ENCODE measurements around the gene SIGMAR1.

The SIGMAR1 gene

DNA sequence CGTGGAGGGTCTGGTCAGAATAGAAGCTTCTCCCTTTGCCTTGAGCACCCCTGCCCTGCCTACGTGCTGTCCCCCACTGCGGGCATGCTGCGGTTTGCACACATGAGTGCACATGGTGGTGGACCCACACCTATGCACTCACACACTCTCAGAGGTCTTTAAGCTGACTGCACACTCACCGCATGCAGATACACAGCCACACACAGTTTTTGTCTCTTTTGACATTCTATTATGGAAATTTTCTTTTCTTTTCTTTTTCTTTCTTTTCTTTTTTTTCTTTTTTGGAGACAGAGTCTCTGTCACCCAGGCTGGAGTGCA is 8.1 kb downstream of the SIGMAR1 start:
- TF ChIP-seq, protein P1, sequence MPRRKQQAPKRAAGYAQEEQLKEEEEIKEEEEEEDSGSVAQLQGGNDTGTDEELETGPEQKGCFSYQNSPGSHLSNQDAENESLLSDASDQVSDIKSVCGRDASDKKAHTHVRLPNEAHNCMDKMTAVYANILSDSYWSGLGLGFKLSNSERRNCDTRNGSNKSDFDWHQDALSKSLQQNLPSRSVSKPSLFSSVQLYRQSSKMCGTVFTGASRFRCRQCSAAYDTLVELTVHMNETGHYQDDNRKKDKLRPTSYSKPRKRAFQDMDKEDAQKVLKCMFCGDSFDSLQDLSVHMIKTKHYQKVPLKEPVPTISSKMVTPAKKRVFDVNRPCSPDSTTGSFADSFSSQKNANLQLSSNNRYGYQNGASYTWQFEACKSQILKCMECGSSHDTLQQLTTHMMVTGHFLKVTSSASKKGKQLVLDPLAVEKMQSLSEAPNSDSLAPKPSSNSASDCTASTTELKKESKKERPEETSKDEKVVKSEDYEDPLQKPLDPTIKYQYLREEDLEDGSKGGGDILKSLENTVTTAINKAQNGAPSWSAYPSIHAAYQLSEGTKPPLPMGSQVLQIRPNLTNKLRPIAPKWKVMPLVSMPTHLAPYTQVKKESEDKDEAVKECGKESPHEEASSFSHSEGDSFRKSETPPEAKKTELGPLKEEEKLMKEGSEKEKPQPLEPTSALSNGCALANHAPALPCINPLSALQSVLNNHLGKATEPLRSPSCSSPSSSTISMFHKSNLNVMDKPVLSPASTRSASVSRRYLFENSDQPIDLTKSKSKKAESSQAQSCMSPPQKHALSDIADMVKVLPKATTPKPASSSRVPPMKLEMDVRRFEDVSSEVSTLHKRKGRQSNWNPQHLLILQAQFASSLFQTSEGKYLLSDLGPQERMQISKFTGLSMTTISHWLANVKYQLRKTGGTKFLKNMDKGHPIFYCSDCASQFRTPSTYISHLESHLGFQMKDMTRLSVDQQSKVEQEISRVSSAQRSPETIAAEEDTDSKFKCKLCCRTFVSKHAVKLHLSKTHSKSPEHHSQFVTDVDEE (CRISPR knock-in tag; IDR thresholded peaks at IDR 0.05), result no peak
- TF ChIP-seq ESRRG (CRISPR knock-in tag; IDR thresholded peaks at IDR 0.05) (no peak), ZNF565 (CRISPR knock-in tag; conservative IDR thresholded peaks at IDR 0.05; ENCODE audit: low read depth) (no peak), PPARA (CRISPR knock-in tag; IDR thresholded peaks at IDR 0.05; ENCODE audit: borderline replicate concordance) (no peak), CSDC2 (CRISPR knock-in tag; IDR thresholded peaks at IDR 0.05) (no peak), ZC3H10 (CRISPR knock-in tag; IDR thresholded peaks at IDR 0.05) (no peak), ZFP3 (CRISPR knock-in tag; IDR thresholded peaks at IDR 0.05) (no peak), SNAI2 (CRISPR knock-in tag; IDR thresholded peaks at IDR 0.05) (no peak), ZFP30 (CRISPR knock-in tag; IDR thresholded peaks at IDR 0.05) (no peak), ZNF70 (CRISPR knock-in tag; IDR thresholded peaks at IDR 0.05) (no peak), TOX (CRISPR knock-in tag; IDR thresholded peaks at IDR 0.05; ENCODE audit: borderline replicate concordance) (no peak), BACH2 (CRISPR knock-in tag; IDR thresholded peaks at IDR 0.05; ENCODE audit: borderline replicate concordance) (no peak), OSR1 (CRISPR knock-in tag; IDR thresholded peaks at IDR 0.05) (no peak)
- ATAC-seq, result no peak; the same call in 2 of the 3 replicates

DNA sequence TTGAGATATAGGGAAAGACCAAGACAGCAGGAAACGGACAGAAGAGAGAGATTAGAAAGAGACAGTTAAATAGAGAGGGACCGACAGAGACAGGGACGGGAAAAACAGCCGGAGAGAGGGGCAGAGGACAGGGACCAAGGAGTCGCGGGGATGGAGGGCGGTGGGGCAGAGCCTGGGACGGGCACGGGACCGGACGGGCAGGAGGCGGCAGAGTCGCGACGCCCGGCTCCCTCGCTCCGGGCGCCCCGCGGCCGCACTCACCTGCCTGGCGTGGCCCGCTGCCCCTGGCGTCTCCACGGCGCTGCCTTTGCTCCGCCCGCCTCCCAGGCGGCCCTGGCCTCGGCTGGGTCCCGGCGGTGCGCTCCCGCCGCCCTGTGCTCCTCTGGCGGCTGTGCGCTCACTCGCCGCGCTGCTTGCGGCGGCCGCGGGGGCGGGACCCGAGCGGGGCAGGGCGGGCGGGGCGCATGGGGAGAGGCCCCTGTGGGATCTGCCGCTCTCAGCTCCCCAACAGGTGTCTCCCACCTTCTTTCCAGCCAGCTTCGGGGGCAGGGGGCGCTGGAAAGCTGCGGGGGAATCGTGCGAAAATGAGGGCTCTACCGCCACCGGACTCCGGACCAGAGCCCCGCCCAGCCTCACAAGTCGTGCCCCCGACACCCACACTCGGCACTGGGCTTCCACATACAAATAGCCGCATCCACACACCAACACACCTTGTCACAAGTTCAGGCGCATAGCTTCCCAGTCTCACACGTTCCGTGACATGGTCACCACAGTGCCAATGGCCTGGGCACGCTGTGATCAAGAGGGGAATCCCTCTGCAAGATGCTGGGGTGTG is 8.7 kb downstream of the SIGMAR1 start, which contains the start of gene ARID3C:
Gene ARID3C (minus strand): TSS at position 411 of the 835 bp plus-strand sequence. CDS start 1,052 bp downstream, outside the sequence.
- peak; percentile 85 for ATAC-seq
- TF ChIP-seq ESRRG (CRISPR knock-in tag; IDR thresholded peaks at IDR 0.05) (no peak), RARB (CRISPR knock-in tag; IDR thresholded peaks at IDR 0.05) (no peak), TCF4 (CRISPR knock-in tag; IDR thresholded peaks at IDR 0.05; ENCODE audit: borderline replicate concordance) (no peak), ARNTL (CRISPR knock-in tag; IDR thresholded peaks at IDR 0.05; ENCODE audit: borderline replicate concordance, low read depth) (no peak), OSR1 (CRISPR knock-in tag; IDR thresholded peaks at IDR 0.05) (no peak), SNAI2 (CRISPR knock-in tag; IDR thresholded peaks at IDR 0.05) (no peak), ZNF70 (CRISPR knock-in tag; IDR thresholded peaks at IDR 0.05) (no peak), ZNF565 (CRISPR knock-in tag; conservative IDR thresholded peaks at IDR 0.05; ENCODE audit: low read depth) (no peak), BACH2 (CRISPR knock-in tag; IDR thresholded peaks at IDR 0.05; ENCODE audit: borderline replicate concordance) (no peak), ZC3H10 (CRISPR knock-in tag; IDR thresholded peaks at IDR 0.05) (no peak), GLIS3 (CRISPR knock-in tag; IDR thresholded peaks at IDR 0.05) (no peak)
- TF ChIP-seq, protein P2, sequence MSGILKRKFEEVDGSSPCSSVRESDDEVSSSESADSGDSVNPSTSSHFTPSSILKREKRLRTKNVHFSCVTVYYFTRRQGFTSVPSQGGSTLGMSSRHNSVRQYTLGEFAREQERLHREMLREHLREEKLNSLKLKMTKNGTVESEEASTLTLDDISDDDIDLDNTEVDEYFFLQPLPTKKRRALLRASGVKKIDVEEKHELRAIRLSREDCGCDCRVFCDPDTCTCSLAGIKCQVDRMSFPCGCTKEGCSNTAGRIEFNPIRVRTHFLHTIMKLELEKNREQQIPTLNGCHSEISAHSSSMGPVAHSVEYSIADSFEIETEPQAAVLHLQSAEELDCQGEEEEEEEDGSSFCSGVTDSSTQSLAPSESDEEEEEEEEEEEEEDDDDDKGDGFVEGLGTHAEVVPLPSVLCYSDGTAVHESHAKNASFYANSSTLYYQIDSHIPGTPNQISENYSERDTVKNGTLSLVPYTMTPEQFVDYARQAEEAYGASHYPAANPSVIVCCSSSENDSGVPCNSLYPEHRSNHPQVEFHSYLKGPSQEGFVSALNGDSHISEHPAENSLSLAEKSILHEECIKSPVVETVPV (CRISPR knock-in tag; IDR thresholded peaks at IDR 0.05), result no peak
- TF ChIP-seq, protein P3, sequence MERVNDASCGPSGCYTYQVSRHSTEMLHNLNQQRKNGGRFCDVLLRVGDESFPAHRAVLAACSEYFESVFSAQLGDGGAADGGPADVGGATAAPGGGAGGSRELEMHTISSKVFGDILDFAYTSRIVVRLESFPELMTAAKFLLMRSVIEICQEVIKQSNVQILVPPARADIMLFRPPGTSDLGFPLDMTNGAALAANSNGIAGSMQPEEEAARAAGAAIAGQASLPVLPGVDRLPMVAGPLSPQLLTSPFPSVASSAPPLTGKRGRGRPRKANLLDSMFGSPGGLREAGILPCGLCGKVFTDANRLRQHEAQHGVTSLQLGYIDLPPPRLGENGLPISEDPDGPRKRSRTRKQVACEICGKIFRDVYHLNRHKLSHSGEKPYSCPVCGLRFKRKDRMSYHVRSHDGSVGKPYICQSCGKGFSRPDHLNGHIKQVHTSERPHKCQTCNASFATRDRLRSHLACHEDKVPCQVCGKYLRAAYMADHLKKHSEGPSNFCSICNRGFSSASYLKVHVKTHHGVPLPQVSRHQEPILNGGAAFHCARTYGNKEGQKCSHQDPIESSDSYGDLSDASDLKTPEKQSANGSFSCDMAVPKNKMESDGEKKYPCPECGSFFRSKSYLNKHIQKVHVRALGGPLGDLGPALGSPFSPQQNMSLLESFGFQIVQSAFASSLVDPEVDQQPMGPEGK (CRISPR knock-in tag; IDR thresholded peaks at IDR 0.05; ENCODE audit: borderline replicate concordance), result no peak

DNA sequence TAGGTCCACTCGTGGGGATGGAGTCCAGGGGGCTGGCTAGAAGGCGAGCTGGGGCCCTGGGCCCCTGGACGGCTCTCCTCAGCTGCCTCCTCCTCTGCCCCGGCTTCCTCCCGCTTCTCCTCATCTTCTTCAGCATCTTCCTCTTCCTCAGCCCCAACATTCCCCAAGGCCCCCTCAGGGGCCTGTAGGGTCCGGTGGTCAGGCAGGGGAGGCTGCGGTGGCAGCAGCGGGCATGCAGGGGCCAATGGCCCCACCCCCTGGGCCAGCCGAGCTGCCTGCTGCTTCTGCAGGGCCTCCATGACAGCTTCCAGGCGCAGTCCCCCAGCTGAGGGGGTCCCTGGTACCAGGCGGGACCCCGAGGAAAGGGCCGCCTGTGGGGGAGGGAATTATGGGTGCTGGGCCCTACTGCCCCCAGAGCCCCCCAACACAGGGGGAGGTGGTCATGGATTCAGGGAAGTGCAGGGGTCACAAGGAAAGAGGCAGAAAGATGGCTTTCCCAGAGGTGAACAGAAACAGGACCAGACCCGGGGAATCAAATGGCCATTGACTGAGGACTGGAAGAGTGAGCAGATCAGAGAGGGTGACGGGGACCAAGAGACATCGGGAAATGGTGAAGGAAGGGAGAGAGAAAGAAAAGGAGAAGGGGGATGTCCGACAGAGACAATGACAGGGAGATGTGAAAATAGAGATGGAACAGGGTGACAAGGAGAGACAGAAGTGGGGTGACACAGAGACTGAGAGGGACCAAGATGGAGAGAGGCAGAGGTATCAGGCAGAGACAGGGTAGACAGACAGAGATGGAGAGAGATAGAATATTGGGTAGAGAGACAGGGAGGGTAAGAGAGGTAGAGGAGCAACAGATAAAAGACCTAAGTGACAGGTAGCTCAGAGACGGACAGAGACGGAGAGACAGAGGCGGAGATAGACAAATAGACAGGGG is 9.6 kb downstream of the SIGMAR1 start:
- ATAC-seq, result no peak
- TF ChIP-seq ISL1 (CRISPR knock-in tag; IDR thresholded peaks at IDR 0.05) (no peak), BACH2 (CRISPR knock-in tag; IDR thresholded peaks at IDR 0.05; ENCODE audit: borderline replicate concordance) (no peak), ZNF565 (CRISPR knock-in tag; conservative IDR thresholded peaks at IDR 0.05; ENCODE audit: low read depth) (no peak), OSR1 (CRISPR knock-in tag; IDR thresholded peaks at IDR 0.05) (no peak), TOX (CRISPR knock-in tag; IDR thresholded peaks at IDR 0.05; ENCODE audit: borderline replicate concordance) (no peak), RARB (CRISPR knock-in tag; IDR thresholded peaks at IDR 0.05) (no peak), GLIS3 (CRISPR knock-in tag; IDR thresholded peaks at IDR 0.05) (no peak), ARNTL (CRISPR knock-in tag; IDR thresholded peaks at IDR 0.05; ENCODE audit: borderline replicate concordance, low read depth) (no peak)
- TF ChIP-seq, protein P4, sequence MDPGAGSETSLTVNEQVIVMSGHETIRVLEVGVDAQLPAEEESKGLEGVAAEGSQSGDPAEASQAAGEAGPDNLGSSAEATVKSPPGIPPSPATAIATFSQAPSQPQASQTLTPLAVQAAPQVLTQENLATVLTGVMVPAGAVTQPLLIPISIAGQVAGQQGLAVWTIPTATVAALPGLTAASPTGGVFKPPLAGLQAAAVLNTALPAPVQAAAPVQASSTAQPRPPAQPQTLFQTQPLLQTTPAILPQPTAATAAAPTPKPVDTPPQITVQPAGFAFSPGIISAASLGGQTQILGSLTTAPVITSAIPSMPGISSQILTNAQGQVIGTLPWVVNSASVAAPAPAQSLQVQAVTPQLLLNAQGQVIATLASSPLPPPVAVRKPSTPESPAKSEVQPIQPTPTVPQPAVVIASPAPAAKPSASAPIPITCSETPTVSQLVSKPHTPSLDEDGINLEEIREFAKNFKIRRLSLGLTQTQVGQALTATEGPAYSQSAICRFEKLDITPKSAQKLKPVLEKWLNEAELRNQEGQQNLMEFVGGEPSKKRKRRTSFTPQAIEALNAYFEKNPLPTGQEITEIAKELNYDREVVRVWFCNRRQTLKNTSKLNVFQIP (CRISPR knock-in tag; IDR thresholded peaks at IDR 0.05; ENCODE audit: borderline replicate concordance, low read depth), result no peak
